HG03442 (cell line): ENCODE data around the gene FAM53A.

Experiments
- ATAC-seq: cut with Tn5 transposase; IDR thresholded peaks from one replicate; pipeline ENCODE4 v1.9.1; 2021; ENCODE audit warnings: mild to moderate bottlenecking, moderate library complexity; ENCODE audit not compliant: unreplicated experiment

The FAM53A gene

GRCh38 chr4:1625600-1626138 lies 58.4 kb downstream of the FAM53A start:
- no peak for ATAC-seq

GRCh38 chr4:1624519-1624910 lies 59.6 kb downstream of the FAM53A start:
- ATAC-seq = no peak

- no peak for ATAC-seq
Measured at GRCh38 chr4:1623821-1624518, 60.1 kb downstream of the FAM53A start.

- ATAC-seq = no peak
Measured at GRCh38 chr4:1623400-1623799, 60.7 kb downstream of the FAM53A start.

GRCh38 chr4:1622956-1623355 lies 61.2 kb downstream of the FAM53A start:
- no peak for ATAC-seq

GRCh38 chr4:1622238-1622637 lies 61.9 kb downstream of the FAM53A start:
- no peak for ATAC-seq

GRCh38 chr4:1621526-1621925 lies 62.6 kb downstream of the FAM53A start:
- no peak for ATAC-seq

GRCh38 chr4:1619151-1619672 lies 64.9 kb downstream of the FAM53A start:
- no peak for ATAC-seq

- no peak for ATAC-seq
Measured at GRCh38 chr4:1618438-1618837, 65.7 kb downstream of the FAM53A start.

GRCh38 chr4:1616557-1616930 lies 67.6 kb downstream of the FAM53A start:
- ATAC-seq = no peak

GRCh38 chr4:1615786-1616556 lies 68.1 kb downstream of the FAM53A start:
- ATAC-seq = no peak

GRCh38 chr4:1614854-1615595 lies 69.1 kb downstream of the FAM53A start:
- ATAC-seq = no peak

- ATAC-seq = no peak
Measured at GRCh38 chr4:1614502-1614853, 69.6 kb downstream of the FAM53A start.

GRCh38 chr4:1614049-1614448 lies 70.1 kb downstream of the FAM53A start:
- ATAC-seq = no peak

GRCh38 chr4:1613099-1613495 lies 71.0 kb downstream of the FAM53A start:
- no peak for ATAC-seq

GRCh38 chr4:1612278-1613098 lies 71.6 kb downstream of the FAM53A start:
- ATAC-seq = no peak

- ATAC-seq = no peak
Measured at GRCh38 chr4:1611501-1611870, 72.6 kb downstream of the FAM53A start.

GRCh38 chr4:1610791-1611500 lies 73.2 kb downstream of the FAM53A start:
- no peak for ATAC-seq

- no peak for ATAC-seq
Measured at GRCh38 chr4:1609901-1610790, 74.0 kb downstream of the FAM53A start.
